GM18505 (cell line): Measurements from ENCODE around the gene ERN2.
"Not testable (repeated sequence)": the region's sequence is repeated elsewhere in the genome, so short reads cannot be mapped to it uniquely, and the experiment has no call there.

Experiments used
- ATAC-seq: cut with Tn5 transposase; IDR thresholded peaks from one replicate; pipeline ENCODE4 v1.9.1; 2021; ENCODE audit not compliant: unreplicated experiment
- POLR2A ChIP-seq: IDR thresholded peaks from 4 replicates; pipeline ENCODE4 v1.6.1; 2011; ENCODE audit warnings: borderline replicate concordance; ENCODE audit not compliant: insufficient read depth, insufficient read length; ENCODE audit errors: extremely low read depth

ERN2 gene

DNA sequence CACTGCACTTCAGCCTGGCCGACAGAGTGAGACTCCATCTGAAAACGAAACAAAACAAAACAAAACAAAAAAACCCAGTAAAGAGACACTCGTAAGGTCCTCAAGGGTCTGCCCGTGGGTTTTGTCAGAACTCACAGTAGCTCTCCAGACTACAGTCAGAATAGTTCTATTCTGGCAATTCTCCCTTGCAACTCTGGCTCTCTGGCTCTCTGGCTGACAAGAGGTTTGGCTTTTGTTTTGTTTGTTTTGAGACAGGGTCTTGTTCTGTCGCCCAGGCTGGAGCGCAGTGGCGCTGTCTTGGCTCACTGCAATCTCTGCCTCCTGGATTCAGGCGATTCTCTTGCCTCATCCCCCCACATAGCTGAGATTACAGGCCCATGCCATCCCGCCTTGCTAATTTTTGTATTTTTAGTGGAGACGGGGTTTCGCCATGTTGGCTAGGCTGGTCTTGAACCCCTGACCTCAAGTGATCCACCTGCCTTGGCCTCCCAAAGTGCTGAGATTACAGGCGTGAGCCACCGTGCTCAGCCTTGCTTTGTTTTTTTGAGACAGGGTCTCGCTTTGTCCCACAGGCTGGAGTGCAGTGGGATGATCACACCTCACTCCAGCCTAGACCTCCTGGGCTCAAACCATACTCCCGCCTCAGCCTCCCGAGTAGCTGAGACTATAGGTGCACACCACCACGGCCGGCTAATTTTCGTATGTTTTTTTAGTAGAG, 21.3 kb upstream of the ERN2 start:
- no peak for ATAC-seq
- no peak for TF ChIP-seq POLR2A

DNA sequence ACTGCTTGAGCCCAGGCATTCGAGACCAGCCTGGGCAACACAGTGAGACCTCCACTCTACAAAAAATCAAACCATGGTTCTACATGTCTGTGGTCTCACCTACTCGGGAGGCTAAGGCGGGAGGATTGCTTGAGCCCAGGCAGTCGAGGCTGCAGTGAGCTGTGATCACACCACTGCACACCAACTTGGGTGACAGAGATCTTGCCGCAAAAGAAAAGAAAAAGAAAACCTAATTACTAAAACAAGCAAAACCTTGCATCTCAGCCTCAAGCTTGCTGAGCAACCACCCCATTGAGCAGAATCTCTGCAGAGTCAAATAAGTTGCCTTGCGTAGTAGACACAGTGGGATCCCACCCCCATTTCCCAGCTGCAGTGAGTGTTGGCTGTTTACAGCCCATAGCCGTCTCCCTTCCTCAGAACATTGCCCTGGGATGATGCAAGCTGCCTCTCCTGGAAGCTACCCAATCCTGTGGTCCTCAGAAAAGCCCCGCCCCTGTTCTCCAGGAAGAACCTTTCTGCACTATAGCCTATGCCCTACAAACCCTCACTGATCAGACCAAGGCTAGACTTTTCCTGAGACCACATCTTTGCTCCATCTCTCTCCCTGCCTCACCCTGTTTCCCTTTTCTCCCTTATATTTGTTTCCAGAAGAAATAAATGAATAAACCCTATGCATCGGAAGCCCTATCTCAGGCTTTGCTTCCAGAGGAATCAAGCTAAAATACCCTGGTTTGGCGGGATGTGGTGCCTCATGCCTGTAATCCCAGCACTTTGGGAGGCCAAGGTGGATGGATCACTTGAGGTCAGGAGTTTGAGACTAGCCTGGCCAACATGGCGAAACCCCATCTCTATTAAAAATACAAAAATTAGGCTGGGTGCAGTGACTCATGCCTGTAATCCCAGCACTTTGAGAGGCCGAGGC, 16.7 kb upstream of the ERN2 start:
- no peak for TF ChIP-seq POLR2A
- ATAC-seq, result no peak

DNA sequence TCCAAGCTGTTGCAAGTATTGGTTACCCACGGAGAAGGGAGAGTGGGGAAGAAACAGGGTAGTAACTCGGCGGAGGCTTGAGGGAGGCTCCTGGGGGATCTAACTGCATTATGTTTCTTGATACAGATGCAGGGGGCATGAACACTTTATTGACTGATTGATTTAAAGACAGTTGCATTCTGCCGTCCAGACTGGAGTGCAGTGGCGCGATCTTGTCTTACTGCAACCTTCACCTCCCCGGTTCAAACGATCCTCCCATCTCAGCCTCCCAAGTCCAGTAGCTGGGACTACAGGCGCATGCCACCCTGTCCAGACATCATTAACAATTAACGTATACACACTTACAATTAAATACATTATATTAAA, 15.1 kb upstream of the ERN2 start:
- no peak for ATAC-seq
- no peak for TF ChIP-seq POLR2A

DNA sequence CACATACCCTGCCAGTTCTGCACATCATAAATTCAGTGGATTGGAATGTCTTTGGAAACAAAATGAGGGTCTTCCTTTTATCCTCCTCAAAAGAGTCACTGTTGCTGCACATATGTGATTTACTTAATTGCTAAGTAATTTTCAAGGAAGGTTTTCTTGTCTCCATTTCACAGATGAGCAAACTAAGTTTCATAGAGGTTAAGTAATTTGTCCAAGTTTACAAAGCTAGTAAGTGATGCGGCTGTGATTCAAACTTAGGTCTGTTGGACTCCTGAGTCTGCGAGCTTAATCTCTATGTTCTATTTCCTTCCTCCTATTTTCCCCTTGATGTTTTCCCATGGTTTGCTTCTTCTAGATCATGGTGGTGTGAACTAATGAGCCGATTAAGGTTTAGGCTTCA, 13.7 kb upstream of the ERN2 start:
- no peak for ATAC-seq
- no peak for TF ChIP-seq POLR2A

DNA sequence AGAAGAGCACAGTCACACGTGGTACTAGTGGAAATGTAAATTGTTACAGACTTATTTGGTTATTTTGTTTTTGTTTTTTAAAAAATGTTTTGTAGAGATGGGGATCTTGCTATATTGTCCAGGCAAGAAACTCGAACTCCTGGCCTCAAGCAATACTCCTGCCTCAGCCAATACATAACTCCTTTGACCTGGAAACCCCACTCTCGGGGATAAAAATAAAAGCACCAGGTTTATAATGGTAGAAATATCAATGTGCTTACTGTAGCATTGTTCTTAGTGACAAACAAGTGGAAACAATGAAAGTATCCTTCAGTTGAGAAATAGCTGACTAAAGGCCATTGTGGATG, 11.7 kb upstream of the ERN2 start:
- no peak for TF ChIP-seq POLR2A
- no peak for ATAC-seq

DNA sequence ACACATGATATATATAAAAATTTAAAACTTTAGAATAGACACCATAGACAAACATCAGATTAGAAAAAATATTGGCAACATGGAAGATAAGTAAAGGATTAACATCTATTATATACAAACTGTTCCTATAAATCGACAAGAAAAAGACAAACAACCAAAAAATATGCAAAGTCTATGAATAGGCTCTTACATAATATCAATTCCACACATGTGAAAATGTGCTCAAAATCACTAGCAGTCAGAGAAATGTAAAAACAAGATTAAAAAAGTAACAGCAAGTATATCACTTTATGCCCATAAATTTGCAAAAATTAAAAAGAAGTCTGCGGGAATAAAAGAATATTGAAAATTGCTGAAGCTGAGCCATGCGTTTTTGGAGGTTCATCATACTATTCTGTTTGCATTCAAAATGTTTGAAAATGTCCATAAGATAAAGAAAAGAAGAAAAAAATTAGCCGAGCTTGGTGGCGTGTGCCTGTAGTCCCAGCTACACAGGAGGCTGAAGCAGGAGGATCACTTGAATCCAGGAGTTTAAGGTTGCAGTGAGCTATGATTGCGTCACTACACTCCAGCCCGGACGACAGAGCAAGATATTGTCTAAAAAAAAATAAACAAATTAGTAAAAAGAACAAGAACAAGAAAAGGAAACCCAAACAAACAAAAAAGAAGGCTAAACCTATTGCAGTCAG, 11.2 kb upstream of the ERN2 start:
- ATAC-seq, result no peak
- no peak for TF ChIP-seq POLR2A

DNA sequence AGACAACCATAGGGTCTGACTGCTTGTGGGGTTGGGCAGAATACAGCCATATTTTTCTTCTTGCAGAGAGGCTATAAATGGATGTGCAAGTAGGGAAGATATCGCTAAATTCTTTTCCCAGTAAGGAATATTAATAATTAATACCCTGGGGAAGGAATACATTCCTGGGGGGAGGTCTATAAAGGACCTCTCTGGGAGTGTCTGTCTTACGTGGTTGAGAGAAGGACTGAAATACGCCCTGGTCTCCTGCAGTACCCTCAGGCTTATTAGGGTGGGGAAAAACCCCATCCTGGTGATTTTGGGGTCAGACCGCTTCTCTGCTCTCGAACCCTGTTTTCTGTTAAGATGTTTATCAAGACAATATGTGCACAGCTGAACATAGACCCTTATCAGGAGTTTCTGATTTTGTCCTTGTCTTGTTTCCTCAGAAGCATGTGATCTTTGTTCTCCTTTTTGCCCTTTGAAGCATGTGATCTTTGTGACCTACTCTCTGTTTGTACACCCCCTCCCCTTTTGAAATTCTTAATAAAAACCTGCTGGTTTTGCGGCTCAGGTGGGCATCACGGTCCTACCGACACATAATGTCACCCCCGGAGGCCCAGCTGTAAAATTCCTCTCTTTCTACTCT, 9.7 kb upstream of the ERN2 start:
- ATAC-seq, result not testable (repeated sequence)

DNA sequence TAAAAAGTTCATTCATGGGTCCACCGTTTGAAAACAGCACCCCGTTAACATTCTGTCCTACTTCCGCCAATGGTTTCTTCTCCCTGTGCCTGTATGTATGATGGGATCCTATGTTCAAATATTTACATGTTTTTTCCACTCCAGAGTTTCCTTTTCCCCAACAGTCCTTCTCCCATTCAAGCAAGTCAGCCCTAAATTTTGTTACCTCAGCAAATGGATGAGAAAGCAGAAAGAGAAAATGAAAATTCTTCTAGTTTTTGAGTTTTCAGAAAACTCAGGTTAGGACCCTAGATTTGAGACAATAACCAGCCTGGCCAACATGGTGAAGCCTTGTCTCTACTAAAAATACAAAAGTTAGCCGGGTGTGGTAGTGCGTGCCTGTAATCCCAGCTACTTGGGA, 3.5 kb upstream of the ERN2 start:
- no peak for TF ChIP-seq POLR2A
- ATAC-seq, result no peak

DNA sequence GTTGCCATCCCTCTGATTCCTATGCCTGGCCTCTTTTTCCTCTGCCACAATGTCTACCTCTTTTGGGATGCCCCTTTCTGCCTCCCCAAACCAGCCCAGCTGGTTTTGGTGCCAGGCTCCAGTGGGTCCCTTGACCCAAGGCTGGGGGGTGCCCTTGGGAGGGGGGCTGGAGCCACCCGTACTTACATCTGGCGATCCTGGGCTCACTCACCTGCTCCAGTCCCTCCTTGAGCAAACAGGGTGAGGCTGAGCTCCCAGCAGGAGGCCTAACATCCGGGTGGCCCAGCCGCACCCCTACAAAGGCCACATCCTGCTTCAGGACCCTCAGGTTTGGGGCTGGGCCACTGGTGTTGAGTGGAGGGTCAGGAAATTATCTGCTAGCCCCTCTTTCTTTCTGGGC, 1.2 kb downstream of the ERN2 start:
- no peak for TF ChIP-seq POLR2A
- ATAC-seq, result no peak

DNA sequence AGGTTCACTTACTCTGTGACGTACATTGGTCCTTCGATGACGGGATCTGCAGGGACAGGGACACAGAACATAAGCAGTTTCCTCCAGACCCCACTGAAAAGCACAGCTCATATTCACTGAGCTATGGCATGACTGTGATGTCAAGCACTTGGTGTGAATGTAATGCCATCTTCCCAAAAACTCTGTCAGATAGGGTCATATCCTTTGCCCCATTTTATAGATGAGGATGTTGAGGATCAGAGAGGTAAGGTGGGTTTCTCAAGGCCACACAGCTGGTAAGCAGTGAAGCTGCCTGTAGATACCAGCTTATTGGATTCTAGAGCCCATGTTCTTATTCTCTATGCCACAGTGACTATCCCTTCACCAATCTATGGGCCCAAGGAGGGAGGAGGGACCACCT, 2.5 kb downstream of the ERN2 start:
- ATAC-seq, result no peak
- no peak for TF ChIP-seq POLR2A

DNA sequence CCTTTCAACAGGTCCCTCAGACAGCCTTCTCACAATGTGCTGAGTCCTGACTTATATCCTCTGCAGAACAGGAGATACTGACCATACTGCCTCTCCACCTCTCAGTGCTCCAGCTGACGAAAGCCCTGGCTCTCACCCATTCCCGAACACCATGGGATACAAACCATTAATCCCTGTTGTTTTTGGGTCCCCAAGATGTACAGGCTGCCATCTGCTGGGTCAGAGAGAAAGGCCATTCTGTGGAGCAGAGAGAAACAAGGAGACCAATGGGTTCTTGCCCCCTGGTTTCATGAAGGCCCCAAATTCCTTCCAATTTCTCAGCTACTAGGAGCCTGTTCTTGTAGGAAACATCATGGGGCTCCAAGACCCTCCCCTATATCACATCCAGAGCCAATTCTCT, 3.0 kb downstream of the ERN2 start:
- ATAC-seq, result no peak
- TF ChIP-seq POLR2A, result no peak

DNA sequence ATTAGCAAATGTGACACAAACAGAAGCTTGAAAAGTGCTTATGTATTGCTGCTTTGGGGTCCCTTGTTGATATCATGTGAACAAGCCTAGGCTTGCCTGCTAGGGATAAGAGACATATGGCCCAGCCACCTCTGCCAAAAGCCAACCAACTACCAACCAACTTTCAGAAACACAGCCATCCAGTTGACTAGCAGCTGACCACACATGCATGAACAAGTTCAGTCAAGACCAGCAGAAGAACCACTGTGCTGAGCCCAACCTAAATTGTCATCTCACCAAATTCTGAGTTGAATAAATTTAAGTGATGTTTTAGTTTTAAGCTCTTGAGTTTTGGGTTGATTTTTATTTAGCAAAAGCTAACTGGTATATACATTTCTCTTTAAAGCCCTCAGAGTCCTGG, 3.5 kb downstream of the ERN2 start:
- no peak for ATAC-seq
- no peak for TF ChIP-seq POLR2A

DNA sequence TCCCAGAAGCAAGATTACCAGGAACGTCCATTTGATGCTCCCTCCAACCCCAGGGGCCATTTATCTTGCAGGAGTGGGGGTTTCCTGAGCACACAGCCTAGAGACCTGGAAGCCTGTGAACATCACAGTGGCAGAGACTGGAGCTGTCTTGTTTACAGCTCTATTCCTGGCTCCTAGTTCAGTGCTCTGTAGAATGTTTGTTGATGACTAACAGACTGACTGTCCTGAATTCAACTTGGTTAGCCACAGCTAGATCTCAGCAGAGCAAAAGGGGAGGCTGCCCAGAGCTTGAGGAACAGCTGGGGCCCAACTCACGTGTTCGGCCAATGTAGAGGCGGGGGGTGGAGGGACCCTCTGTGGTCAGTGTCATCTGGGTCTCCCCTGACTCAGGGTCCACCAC, 6.6 kb downstream of the ERN2 start:
- TF ChIP-seq POLR2A, result no peak
- no peak for ATAC-seq
